Nephron (organoid): ENCODE results near the gene INO80D.
"Not testable (repeated sequence)": the region's sequence is repeated elsewhere in the genome, so short reads cannot be mapped to it uniquely, and the experiment has no call there.

Source experiments
- H3K27ac Mint-ChIP-seq, 3 experiments: 2 replicates each; pipeline ENCODE4 v1.8.0; 2020; ENCODE audit warnings: mixed read lengths in 3 of 3, mild to moderate bottlenecking in 2 of 3, moderate library complexity in 1 of 3
- H3K27me3 Mint-ChIP-seq: 2 replicates; pipeline ENCODE4 v1.8.0; 2021; ENCODE audit warnings: low read depth, mild to moderate bottlenecking, moderate library complexity, mixed read lengths
- H3K36me3 Mint-ChIP-seq: 2 replicates; pipeline ENCODE4 v1.8.0; 2020; ENCODE audit warnings: low read depth, mixed read lengths
- H3K4me1 Mint-ChIP-seq: 2 replicates; pipeline ENCODE4 v1.8.0; 2020; ENCODE audit warnings: mixed read lengths
- H3K4me3 Mint-ChIP-seq, 3 experiments: 2 replicates each; pipeline ENCODE4 v1.8.0; 2020; ENCODE audit warnings: mild to moderate bottlenecking in 3 of 3, mixed read lengths in 3 of 3, moderate library complexity in 2 of 3
- H3K9me3 Mint-ChIP-seq: 2 replicates; pipeline ENCODE4 v1.8.0; 2020; ENCODE audit warnings: mixed read lengths
- TF ChIP-seq, protein P1 (sequence below), 3 experiments: fragments of 200-600 bp; sonication (generic); IDR thresholded peaks; one replicate each; pipeline ENCODE4 v1.5.0; 2021; ENCODE audit warnings: antibody characterized with exemption in 3 of 3; ENCODE audit not compliant: unreplicated experiment in 3 of 3

INO80D gene

DNA sequence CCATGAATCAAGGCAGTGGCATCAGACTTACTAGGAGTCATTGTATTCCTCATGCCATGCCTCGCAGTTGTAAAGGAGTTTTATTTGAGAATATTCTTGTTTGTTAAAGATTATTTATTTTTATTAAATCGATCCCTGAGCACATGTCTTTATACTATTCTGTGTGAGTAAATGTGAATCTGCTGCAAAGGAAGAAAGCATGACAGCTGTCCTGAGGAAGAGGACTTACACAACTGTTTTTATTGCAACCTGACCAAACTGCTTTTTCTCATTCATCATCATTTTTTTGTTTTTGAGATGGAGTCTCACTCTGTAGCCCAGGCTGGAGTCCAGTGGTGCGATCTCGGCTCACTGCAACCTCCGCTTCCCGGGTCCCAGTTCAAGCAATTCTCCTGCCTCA lies 34.1 kb downstream of the INO80D start:
- TF ChIP-seq, protein P1, sequence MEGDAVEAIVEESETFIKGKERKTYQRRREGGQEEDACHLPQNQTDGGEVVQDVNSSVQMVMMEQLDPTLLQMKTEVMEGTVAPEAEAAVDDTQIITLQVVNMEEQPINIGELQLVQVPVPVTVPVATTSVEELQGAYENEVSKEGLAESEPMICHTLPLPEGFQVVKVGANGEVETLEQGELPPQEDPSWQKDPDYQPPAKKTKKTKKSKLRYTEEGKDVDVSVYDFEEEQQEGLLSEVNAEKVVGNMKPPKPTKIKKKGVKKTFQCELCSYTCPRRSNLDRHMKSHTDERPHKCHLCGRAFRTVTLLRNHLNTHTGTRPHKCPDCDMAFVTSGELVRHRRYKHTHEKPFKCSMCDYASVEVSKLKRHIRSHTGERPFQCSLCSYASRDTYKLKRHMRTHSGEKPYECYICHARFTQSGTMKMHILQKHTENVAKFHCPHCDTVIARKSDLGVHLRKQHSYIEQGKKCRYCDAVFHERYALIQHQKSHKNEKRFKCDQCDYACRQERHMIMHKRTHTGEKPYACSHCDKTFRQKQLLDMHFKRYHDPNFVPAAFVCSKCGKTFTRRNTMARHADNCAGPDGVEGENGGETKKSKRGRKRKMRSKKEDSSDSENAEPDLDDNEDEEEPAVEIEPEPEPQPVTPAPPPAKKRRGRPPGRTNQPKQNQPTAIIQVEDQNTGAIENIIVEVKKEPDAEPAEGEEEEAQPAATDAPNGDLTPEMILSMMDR (IDR thresholded peaks at IDR 0.05; ENCODE audit: unreplicated experiment in 3 of 3), result no peak
- H3K4me1 Mint-ChIP-seq, result no peaks in the 10 kb centered on the region
- no peak overlapping the region for H3K27ac Mint-ChIP-seq
- no peak overlapping the region for H3K4me3 Mint-ChIP-seq
- H3K9me3 Mint-ChIP-seq, result no peaks in the 10 kb centered on the region
- H3K27me3 Mint-ChIP-seq, result no peaks in the 10 kb centered on the region
- peaks cover 41% of the 10 kb centered on the region for H3K36me3 Mint-ChIP-seq

DNA sequence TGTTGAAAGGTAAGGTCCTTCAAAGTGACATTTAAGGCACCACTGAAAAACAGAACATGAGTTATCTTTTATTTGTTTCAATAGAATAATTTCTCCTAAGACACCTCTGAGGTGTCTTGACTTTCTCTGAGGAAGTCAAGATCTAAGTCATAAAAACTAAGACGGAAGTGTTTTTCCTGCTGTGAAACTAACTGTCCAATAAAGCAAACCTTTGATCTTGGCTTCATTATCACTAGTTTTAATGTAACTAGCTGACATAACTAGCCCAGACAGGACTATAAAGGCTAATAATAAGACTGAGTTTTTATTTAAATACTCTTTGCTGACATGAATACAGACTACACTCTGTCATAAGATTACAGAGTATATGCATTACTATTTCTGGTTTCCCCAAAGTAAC lies 36.6 kb downstream of the INO80D start:
- TF ChIP-seq, protein P1 (IDR thresholded peaks at IDR 0.05; ENCODE audit: unreplicated experiment in 3 of 3), result no peak
- Mint-ChIP-seq H3K27me3 (no peaks in the 10 kb centered on the region), H3K27ac (no peak overlapping the region), H3K4me1 (no peaks in the 10 kb centered on the region), H3K9me3 (no peaks in the 10 kb centered on the region), H3K36me3 (peaks cover 44% of the 10 kb centered on the region), H3K4me3 (no peak overlapping the region)

DNA sequence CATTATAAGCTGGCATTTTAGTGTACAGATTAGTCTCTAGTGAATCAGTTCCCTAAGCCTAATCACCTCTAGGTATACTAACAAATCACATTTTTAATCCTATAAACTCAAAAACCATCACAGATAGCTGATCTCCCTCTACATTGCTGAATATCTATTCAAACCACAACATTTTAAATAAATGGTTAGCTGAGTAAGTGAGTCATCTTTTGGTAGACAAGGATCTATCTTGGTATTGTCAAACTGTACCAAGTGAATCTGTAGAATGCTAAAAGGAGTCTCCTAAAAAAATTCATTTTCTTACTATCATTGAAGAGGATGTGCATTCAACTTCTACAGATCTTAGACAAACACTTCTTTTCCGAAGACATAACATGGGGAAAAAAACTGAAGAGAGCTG lies 40.7 kb downstream of the INO80D start:
- no peaks in the 10 kb centered on the region for H3K27me3 Mint-ChIP-seq

DNA sequence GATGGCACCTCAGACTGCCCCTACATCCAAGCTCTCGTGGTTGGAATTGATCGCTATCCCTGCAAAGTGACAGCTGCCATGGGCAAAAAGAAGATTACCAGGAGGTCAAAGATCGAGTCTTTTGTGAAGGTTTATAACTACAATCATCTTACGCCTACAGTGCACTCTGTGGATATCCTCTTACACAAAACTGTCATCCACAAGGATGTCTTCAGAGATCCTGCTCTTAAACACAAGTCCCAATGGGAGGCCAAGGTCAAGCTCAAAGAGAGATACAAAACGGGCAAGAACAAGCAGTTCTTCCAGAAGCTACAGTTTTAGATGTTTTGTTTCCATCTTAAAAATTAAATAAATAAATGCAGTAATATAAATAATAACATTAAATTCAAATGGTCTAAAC lies 45.4 kb downstream of the INO80D start:
- H3K27me3 Mint-ChIP-seq, result no peaks in the 10 kb centered on the region
- H3K27ac Mint-ChIP-seq, result no peak overlapping the region
- peaks cover 69% of the 10 kb centered on the region for H3K36me3 Mint-ChIP-seq
- H3K9me3 Mint-ChIP-seq, result peaks cover 4% of the 10 kb centered on the region
- TF ChIP-seq, protein P1 (IDR thresholded peaks at IDR 0.05; ENCODE audit: unreplicated experiment in 3 of 3), result no peak
- H3K4me3 Mint-ChIP-seq, result no peak overlapping the region
- H3K4me1 Mint-ChIP-seq, result no peaks in the 10 kb centered on the region

More for the DNA sequence above, 40.7 kb downstream of the INO80D start:
- H3K4me1 Mint-ChIP-seq, result no peaks in the 10 kb centered on the region
- no peak overlapping the region for H3K27ac Mint-ChIP-seq
- H3K36me3 Mint-ChIP-seq, result peaks cover 60% of the 10 kb centered on the region
- TF ChIP-seq, protein P1 (IDR thresholded peaks at IDR 0.05; ENCODE audit: unreplicated experiment in 3 of 3), result no peak
- no peak overlapping the region for H3K4me3 Mint-ChIP-seq
- H3K9me3 Mint-ChIP-seq, result no peaks in the 10 kb centered on the region

DNA sequence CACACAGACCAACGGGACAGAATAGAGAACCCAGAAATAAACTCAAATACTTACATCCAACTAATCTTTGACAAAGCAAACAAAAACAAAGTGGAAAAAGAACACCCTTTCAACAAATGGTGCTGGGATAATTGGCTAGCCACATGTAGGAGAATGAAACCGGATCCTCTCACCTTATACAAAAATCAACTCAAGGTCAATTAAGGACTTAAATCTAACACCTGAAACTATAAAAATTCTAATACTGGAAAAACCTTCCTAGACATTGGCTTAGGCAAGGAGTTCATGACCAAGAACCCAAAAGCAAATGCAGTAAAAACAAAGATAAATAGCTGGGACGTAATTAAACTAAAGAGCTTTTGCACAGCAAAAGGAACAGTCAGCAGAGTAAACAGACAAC lies 50.6 kb downstream of the INO80D start:
- H3K4me3 Mint-ChIP-seq, H3K27me3 Mint-ChIP-seq: not testable (repeated sequence)
- peak overlapping the region in 1 of 3 experiments; percentile 76 for H3K27ac Mint-ChIP-seq

DNA sequence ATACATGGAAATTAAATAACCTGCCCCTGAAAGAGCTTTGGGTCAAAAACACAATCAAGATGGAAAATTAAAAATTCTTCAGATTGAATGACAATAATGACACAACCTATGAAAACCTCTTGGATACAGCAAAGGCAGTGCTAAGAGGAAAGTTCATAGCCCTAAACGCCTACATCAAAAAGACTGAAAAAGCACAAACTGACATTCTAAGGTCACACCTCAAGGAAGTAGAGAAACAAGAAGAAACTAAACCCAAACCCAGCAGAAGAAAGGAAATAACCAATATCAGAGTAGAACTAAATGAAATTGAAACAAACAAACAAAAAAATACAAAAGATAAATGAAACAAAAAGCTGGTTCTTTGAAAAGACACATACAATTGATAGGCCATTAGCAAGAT lies 52.5 kb downstream of the INO80D start:
- not testable (repeated sequence) for H3K27ac Mint-ChIP-seq, H3K27me3 Mint-ChIP-seq, H3K4me1 Mint-ChIP-seq, H3K4me3 Mint-ChIP-seq
- Mint-ChIP-seq H3K9me3 (peaks cover 49% of the 10 kb centered on the region), H3K36me3 (peaks cover 87% of the 10 kb centered on the region)

More for the DNA sequence above, 50.6 kb downstream of the INO80D start:
- peaks cover 48% of the 10 kb centered on the region for H3K9me3 Mint-ChIP-seq
- not testable (repeated sequence) for H3K4me1 Mint-ChIP-seq
- H3K36me3 Mint-ChIP-seq, result peaks cover 85% of the 10 kb centered on the region

DNA sequence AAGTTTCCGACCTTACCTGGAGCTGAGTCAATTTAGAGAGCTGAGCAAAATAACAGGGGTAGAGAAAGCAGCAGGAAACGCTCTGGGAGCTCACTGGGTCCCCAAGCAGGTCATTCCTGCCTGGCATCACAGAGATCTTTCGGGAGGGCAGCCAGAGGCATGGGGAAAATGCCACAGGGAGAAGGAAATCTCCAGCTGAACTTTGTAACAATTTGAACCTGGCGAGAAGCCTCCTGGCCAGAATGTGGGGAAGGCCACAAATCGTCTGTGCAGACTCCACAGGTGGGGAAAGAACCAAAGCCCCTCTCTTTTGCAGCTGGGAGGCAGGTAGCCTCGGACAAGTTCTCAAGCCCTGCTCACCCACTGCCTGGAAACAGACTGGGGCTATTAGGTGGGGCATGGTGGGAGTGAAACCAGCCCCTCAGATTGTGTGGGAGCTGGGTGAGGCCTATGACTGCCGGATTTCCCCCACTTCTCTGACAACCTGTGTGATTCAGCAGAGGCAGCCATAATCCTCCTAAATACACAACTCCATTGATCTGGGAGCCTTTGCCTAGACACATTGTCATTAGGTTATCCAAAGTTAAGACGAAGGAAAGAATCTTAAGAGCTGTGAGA lies 53.9 kb downstream of the INO80D start:
- TF ChIP-seq, protein P1 (IDR thresholded peaks at IDR 0.05; ENCODE audit: unreplicated experiment in 3 of 3), result no peak
- Mint-ChIP-seq H3K9me3 (peaks cover 49% of the 10 kb centered on the region), H3K36me3 (peaks cover 84% of the 10 kb centered on the region)

More for the DNA sequence above, 53.9 kb downstream of the INO80D start:
- no peaks in the 10 kb centered on the region for H3K27me3 Mint-ChIP-seq
- no peaks in the 10 kb centered on the region for H3K4me1 Mint-ChIP-seq
- no peak overlapping the region for H3K27ac Mint-ChIP-seq
- no peak overlapping the region for H3K4me3 Mint-ChIP-seq
